IMR-90 (cell line): ENCODE measurements around the gene LONRF3. TPM values are rescaled to one million over a fixed set of nuclear protein-coding genes. Genes with fewer than 3 reads are reported as not detected.
"Not testable (repeated sequence)": the region's sequence is repeated elsewhere in the genome, so short reads cannot be mapped to it uniquely, and the experiment has no call there.

Experiments
- ATAC-seq: fragments of 200-7000 bp; cut with Tn5 transposase; 2 replicates; pipeline ENCODE4 v1.9.1; 2020; ENCODE audit warnings: low read depth, mild to moderate bottlenecking, moderate library complexity
- BruUV-seq: library from RNA; stranded (reverse); fragments of 400-500 nt; replicated peaks from 2 replicates; lab custom pipeline; 2021; lab: Mats Ljungman, UMichigan
- CTCF ChIA-PET: fragments of 300-600 bp; formaldehyde crosslinking; extraction: SDS; loops from one replicate; lab custom pipeline; 2021; ENCODE audit warnings: antibody characterized with exemption; lab: Yijun Ruan, JAX
- POLR2A ChIA-PET: fragments of 300-600 bp; sonication (Branson Sonifier 250); formaldehyde crosslinking; loops from one replicate; lab custom pipeline; 2022; ENCODE audit warnings: antibody characterized with exemption; ENCODE audit not compliant: unreplicated experiment; lab: Charles Lee
- DNase-seq: peaks from one replicate; pipeline ENCODE4 v3.0.0; 2013
- H2AFZ ChIP-seq: replicated peaks from 2 replicates; pipeline ENCODE3; 2013; ENCODE audit warnings: low read length, mild to moderate bottlenecking; ENCODE audit not compliant: poor library complexity
- H2AK5ac ChIP-seq: 2 replicates; pipeline ENCODE4 v1.6.1; 2013; ENCODE audit warnings: low read depth, low read length, inconsistent platforms
- H2AK9ac ChIP-seq: replicated peaks from 2 replicates; pipeline ENCODE3; 2013; ENCODE audit warnings: mild to moderate bottlenecking, low read depth, low read length, moderate library complexity; ENCODE audit not compliant: poor library complexity
- H2BK120ac ChIP-seq: 2 replicates; pipeline ENCODE4 v1.6.1; 2013; ENCODE audit warnings: low read depth, low read length, inconsistent platforms
- H2BK15ac ChIP-seq: 3 replicates; pipeline ENCODE4 v1.6.1; 2013; ENCODE audit warnings: low read depth, low read length, inconsistent platforms
- H2BK20ac ChIP-seq: 2 replicates; pipeline ENCODE4 v1.6.1; 2013; ENCODE audit warnings: low read depth, mild to moderate bottlenecking, inconsistent platforms, low read length, moderate library complexity
- H2BK5ac ChIP-seq: 2 replicates; pipeline ENCODE4 v1.6.1; 2013; ENCODE audit warnings: mild to moderate bottlenecking, low read depth, low read length, inconsistent platforms; ENCODE audit not compliant: poor library complexity, severe bottlenecking
- H3K14ac ChIP-seq: replicated peaks from 2 replicates; pipeline ENCODE4 v1.6.1; 2013; ENCODE audit warnings: low read depth, low read length, inconsistent platforms
- H3K18ac ChIP-seq: 2 replicates; pipeline ENCODE4 v1.6.1; 2013; ENCODE audit warnings: low read depth, low read length, control low read depth
- H3K23ac ChIP-seq: 2 replicates; pipeline ENCODE4 v1.6.1; 2013; ENCODE audit warnings: low read depth, low read length, inconsistent platforms
- H3K27ac ChIP-seq: 2 replicates; pipeline ENCODE4 v1.5.1; 2013; ENCODE audit warnings: mild to moderate bottlenecking, control low read depth, low read length; ENCODE audit not compliant: insufficient read depth
- H3K27me3 ChIP-seq: 2 replicates; pipeline ENCODE4 v1.6.1; 2013; ENCODE audit warnings: low read length; ENCODE audit not compliant: control insufficient read depth, insufficient read depth
- H3K36me3 ChIP-seq: 2 replicates; pipeline ENCODE4 v1.6.1; 2013; ENCODE audit warnings: low read length, mixed read lengths; ENCODE audit not compliant: control insufficient read depth, insufficient read depth
- H3K4ac ChIP-seq: 2 replicates; pipeline ENCODE4 v1.6.1; 2013; ENCODE audit warnings: low read depth, low read length, inconsistent platforms
- H3K4me1 ChIP-seq: 2 replicates; pipeline ENCODE4 v1.6.1; 2013; ENCODE audit warnings: low read length, mixed read lengths; ENCODE audit not compliant: control insufficient read depth, insufficient read depth
- H3K4me2 ChIP-seq: 2 replicates; pipeline ENCODE4 v1.6.1; 2013; ENCODE audit warnings: low read depth, mild to moderate bottlenecking, control low read depth, low read length, moderate library complexity
- H3K4me3 ChIP-seq: 2 replicates; pipeline ENCODE4 v1.5.1; 2013; ENCODE audit warnings: low read depth, mild to moderate bottlenecking, control low read depth, low read length, moderate library complexity; ENCODE audit not compliant: insufficient read depth
- H3K56ac ChIP-seq: 2 replicates; pipeline ENCODE4 v1.6.1; 2013; ENCODE audit warnings: low read length, inconsistent platforms; ENCODE audit not compliant: insufficient read depth; ENCODE audit errors: extremely low read depth
- H3K79me1 ChIP-seq, 2 experiments: 2 replicates each; pipeline ENCODE4 v1.6.1; 2013; ENCODE audit warnings: low read length in 2 of 2, inconsistent platforms in 1 of 2, low read depth in 1 of 2
- H3K9ac ChIP-seq: 2 replicates; pipeline ENCODE4 v1.6.1; 2013; ENCODE audit warnings: low read depth, low read length, control low read depth
- H3K9me1 ChIP-seq: 2 replicates; pipeline ENCODE4 v1.6.1; 2013; ENCODE audit warnings: low read length, inconsistent platforms; ENCODE audit not compliant: insufficient read depth
- H3K9me3 ChIP-seq: 2 replicates; pipeline ENCODE4 v1.6.1; 2013; ENCODE audit warnings: low read length; ENCODE audit not compliant: control insufficient read depth, insufficient read depth
- H4K20me1 ChIP-seq: 2 replicates; pipeline ENCODE4 v1.6.1; 2013; ENCODE audit warnings: low read length, inconsistent platforms; ENCODE audit not compliant: insufficient read depth
- H4K5ac ChIP-seq: 2 replicates; pipeline ENCODE4 v1.6.1; 2013; ENCODE audit warnings: mild to moderate bottlenecking, low read depth, low read length, control low read depth
- H4K8ac ChIP-seq, 2 experiments: 2 replicates each; pipeline ENCODE4 v1.6.1; 2013; ENCODE audit warnings: low read depth in 2 of 2, low read length in 2 of 2, control low read depth in 1 of 2, inconsistent platforms in 1 of 2
- H4K91ac ChIP-seq: 2 replicates; pipeline ENCODE4 v1.6.1; 2013; ENCODE audit warnings: low read depth, low read length, inconsistent platforms; ENCODE audit not compliant: insufficient read depth
- MAZ ChIP-seq: IDR thresholded peaks from 2 replicates; pipeline ENCODE4 v1.6.1; 2012; ENCODE audit warnings: low read depth, mild to moderate bottlenecking, low read length, improper control_type of control experiment, moderate library complexity, borderline replicate concordance
- NFE2L2 ChIP-seq: fragments of 150-350 bp; IDR thresholded peaks from 2 replicates; pipeline ENCODE4 v1.6.1; 2016; ENCODE audit warnings: low read depth, mild to moderate bottlenecking, low read length
- WGBS, 2 experiments: methylation state at CpG; one replicate each; pipeline versions ENCODE4 v1.1.5 to v1.1.7; 2013; ENCODE audit warnings: missing lambda C conversion rate in 2 of 2; ENCODE audit not compliant: insufficient read length in 1 of 2; ENCODE audit errors: extremely low coverage in 2 of 2; 5-methylcytosine and 5-hydroxymethylcytosine counted together
- dilution Hi-C: fragments of 300-500 bp; cut with HindIII; formaldehyde crosslinking; loops from one replicate; pipeline ENCODE4 v1.14.3; 2018; ENCODE audit warnings: low sequenced_read_pairs; ENCODE audit not compliant: unreplicated experiment
- in situ Hi-C: fragments of 300-500 bp; cut with MboI; formaldehyde crosslinking; loops from 3 replicates; pipeline ENCODE4 v1.14.3; 2019; ENCODE audit warnings: low sequenced_read_pairs, inconsistent platforms, mixed read lengths
- intact Hi-C: fragments of 100-400 bp; cut with micrococcal nuclease; formaldehyde crosslinking; loops from 2 replicates; pipeline ENCODE4 v1.10.0; 2022
- polyA plus RNA-seq, 3 experiments: library from polyadenylated mRNA; depleted of rRNA; stranded (reverse); fragments of >200 nt; gene quantifications; 2 replicates each; pipeline ENCODE4 v1.2.3, GENCODE V29; 2012; ENCODE audit warnings: low replicate concordance in 1 of 3
- total RNA-seq: library from RNA; depleted of rRNA; stranded (reverse); fragments of >200 nt; gene quantifications from 2 replicates; pipeline ENCODE4 v1.2.3, GENCODE V29; 2012

Gene LONRF3
- total and polyA plus RNA-seq, 2 of the 4 experiments (the other 2 are of a cell fraction), result not detected

- CTCF ChIA-PET, result no interaction called here
- dilution Hi-C loops, result no loop called here
Measured at GRCh38 chrX:119025900-119026299, 51.5 kb downstream of the LONRF3 start.

GRCh38 chrX:119026344-119026743 lies 51.9 kb downstream of the LONRF3 start:
- H3K27me3 ChIP-seq, H3K9me1 ChIP-seq, H2BK120ac ChIP-seq, CTCF ChIA-PET, intact Hi-C loops, in situ Hi-C loops, H2AFZ ChIP-seq, H2AK5ac ChIP-seq, H3K79me1 ChIP-seq, H3K36me3 ChIP-seq, H4K20me1 ChIP-seq, H3K9me3 ChIP-seq, BruUV-seq, H3K4me3 ChIP-seq, H2BK20ac ChIP-seq, ATAC-seq, dilution Hi-C loops, H2BK15ac ChIP-seq, H3K4me1 ChIP-seq, DNase-seq, H2AK9ac ChIP-seq, H3K18ac ChIP-seq, H3K4ac ChIP-seq, H3K23ac ChIP-seq, H2BK5ac ChIP-seq, H3K56ac ChIP-seq, H3K27ac ChIP-seq, H4K5ac ChIP-seq, H4K8ac ChIP-seq, H4K91ac ChIP-seq, POLR2A ChIA-PET, H3K14ac ChIP-seq, H3K9ac ChIP-seq, H3K4me2 ChIP-seq: not testable (repeated sequence)
- no CpG with 5 or more reads among the region's 2 CpGs for WGBS, 2 experiments

More at GRCh38 chrX:119025900-119026299, 51.5 kb downstream of the LONRF3 start:
- H3K23ac ChIP-seq, result no peak overlapping the region
- H3K79me1 ChIP-seq, result no peaks in the 10 kb centered on the region
- no peak overlapping the region for H4K91ac ChIP-seq
- POLR2A ChIA-PET, result no interaction called here
- H2BK20ac ChIP-seq, result no peak overlapping the region
- H3K4ac ChIP-seq, result no peak overlapping the region
- no peak overlapping the region for H4K8ac ChIP-seq
- no CpG with 5 or more reads among the region's 5 CpGs for WGBS, 2 experiments
- no peak overlapping the region for H3K27ac ChIP-seq
- no peaks in the 10 kb centered on the region; the same call in 1 of the 2 replicates for H3K27me3 ChIP-seq
- BruUV-seq, result no TSS peak
- H3K4me1 ChIP-seq, result no peaks in the 10 kb centered on the region
- H3K4me2 ChIP-seq, result no peak overlapping the region
- intact Hi-C loops (no loop called here), in situ Hi-C loops (no loop called here)
- no peak overlapping the region for H3K18ac ChIP-seq
- no peaks in the 10 kb centered on the region for H3K9me3 ChIP-seq
- no peak overlapping the region for H2AFZ ChIP-seq
- no peaks in the 10 kb centered on the region for H4K20me1 ChIP-seq
- H3K56ac ChIP-seq, result no peak overlapping the region
- H3K9me1 ChIP-seq, result no peaks in the 10 kb centered on the region
- H2AK9ac ChIP-seq, result no peak overlapping the region
- no peak overlapping the region for H2BK15ac ChIP-seq
- TF ChIP-seq MAZ (no peak), NFE2L2 (no peak)
- H2BK5ac ChIP-seq, result no peak overlapping the region
- H3K14ac ChIP-seq, result no peak overlapping the region
- no peak overlapping the region for H3K4me3 ChIP-seq
- H2BK120ac ChIP-seq, result no peak overlapping the region
- H3K36me3 ChIP-seq, result no peaks in the 10 kb centered on the region
- H2AK5ac ChIP-seq, result no peak overlapping the region
- H4K5ac ChIP-seq, result no peak overlapping the region
- ATAC-seq (no peak), DNase-seq (no peak)
- H3K9ac ChIP-seq, result no peak overlapping the region
